ENCODE data around the gene PTCSC3.

The PTCSC3 gene

GRCh38 chr14:36176524-36176923 is at the start of gene PTCSC3:
PTCSC3 (minus strand) TSS chr14:36176722.
- DNase-seq: no peak

DNA sequence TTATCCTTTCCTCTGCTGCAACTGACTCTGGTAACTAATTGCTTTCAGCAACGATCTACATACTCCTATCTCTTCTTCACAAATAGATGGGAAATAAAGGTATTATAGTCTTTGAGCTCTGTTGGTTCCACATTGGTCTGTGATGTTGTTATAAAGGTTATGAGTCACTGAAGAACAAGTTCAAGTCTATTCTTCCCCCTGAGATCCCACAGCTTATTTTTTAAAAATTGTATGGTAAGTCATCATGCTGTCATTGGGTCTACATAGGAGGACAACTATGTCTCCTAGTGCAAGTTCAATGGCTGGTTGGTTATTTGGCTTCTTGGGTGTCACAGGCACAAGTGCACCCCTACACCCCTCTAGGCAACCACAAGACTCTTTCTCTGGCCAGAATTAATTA is 49.6 kb upstream of the PTCSC3 start:
- DNase-seq: no peak

GRCh38 chr14:36224176-36224575 is 47.7 kb upstream of the PTCSC3 start:
- no peak for DNase-seq

GRCh38 chr14:36223558-36223957 is 47.0 kb upstream of the PTCSC3 start:
- DNase-seq: no peak

DNA sequence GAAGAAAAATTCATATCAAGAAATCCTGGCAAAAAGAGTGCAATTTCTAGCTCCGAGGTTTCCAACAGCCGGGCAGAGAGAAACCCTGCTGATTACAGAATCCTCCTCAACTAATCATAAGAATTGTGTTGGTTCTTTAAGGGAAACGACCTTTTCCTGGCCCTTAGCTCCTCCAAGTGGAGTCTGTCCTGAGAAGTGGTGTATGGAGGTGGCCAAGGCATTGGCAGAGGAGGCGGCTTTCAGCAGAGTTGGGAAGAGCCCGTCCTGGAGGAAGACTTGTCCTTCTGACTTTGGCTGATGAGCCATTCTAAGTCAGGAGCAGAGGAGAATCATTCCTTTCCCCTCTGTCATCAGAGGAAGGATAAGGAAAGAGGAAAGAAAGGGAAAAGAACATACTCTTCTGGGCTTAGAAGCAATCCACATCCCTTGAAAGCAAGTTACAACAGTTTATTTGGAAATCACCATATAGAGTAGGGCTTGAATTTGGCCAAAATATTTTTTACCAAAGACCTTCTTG is 46.5 kb upstream of the PTCSC3 start:
- DNase-seq: no peak

- no peak for DNase-seq
Observed at GRCh38 chr14:36222337-36222736, 45.8 kb upstream of the PTCSC3 start.

GRCh38 chr14:36221112-36221511 is 44.6 kb upstream of the PTCSC3 start:
- DNase-seq: no peak

DNA sequence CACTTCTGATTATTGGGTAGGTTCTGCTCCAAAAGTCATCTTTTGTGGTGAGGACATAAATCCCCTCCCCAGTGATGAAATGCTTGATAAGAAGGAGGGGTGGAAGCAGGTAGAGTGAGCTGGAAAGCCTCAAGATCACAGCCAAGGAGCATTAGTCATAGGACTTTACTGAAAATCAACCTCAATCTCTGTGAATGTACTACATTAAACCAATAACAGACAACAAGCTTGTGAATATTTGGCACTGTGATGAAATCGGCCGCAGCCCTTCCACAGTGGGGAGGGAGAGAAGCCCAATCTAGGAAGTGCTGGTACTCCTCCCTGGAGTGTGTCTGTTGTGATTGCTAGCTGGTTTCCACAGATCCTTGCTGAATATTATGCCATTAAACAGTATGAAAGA is 41.2 kb upstream of the PTCSC3 start:
- DNase-seq: no peak

- DNase-seq: no peak
Observed at GRCh38 chr14:36217027-36217426, 40.5 kb upstream of the PTCSC3 start.

- no peak for DNase-seq
Observed at GRCh38 chr14:36215217-36215598, 38.7 kb upstream of the PTCSC3 start.

DNA sequence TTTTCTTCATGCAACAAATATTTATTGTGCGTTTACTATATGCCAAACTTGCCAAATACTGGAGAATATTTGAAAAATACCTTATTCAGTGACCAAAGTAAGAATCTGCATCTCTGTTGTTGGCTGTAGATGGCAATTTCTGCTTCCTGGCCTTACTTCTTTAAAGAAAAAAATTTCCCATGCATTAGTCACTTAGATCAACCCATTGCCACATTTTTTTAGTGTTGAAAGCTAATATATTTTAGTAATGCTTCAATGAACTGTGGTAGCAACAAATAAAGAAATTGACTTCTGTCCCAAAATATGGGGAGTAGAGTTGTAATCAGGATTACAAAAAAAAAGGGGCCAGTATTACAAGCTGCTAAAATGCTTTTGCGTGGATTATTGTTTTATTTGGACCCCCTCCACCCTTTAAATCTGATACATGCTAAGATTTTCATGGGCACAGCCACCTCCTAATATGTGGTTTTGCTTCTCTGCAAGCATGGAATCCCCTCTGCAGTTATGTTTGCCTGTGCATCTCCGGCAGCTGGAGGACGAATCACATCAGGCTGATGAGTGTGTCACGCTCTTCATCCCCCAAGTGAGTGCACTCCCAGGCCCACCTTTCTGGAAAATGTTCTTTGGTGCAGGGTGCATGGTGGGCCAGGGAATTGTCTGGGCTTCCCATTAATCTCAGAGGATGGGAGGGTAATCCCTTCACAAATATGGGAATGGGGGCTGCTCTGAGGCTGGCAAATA is 38.1 kb upstream of the PTCSC3 start:
- DNase-seq: no peak

DNA sequence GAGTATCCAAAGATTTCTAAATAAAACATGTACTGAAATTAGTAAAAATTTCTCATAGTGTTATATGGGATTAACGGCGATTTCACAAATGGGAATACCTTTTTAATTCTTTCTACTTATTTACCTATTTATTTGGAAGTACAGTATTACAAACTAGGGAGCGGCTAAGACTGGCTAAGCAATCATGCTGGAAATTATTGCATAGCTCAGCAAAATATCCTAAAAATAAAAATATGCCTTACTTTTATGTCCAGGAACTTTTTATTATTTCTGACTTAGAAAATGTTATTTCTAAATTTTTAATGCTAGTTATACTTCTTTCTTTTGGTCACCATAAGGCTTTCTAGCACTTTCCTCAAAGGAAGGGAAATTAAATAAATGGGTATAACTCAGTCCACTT is 36.5 kb upstream of the PTCSC3 start:
- no peak for DNase-seq

GRCh38 chr14:36212577-36212976 is 36.1 kb upstream of the PTCSC3 start:
- no peak for DNase-seq

- DNase-seq: no peak
Observed at GRCh38 chr14:36208690-36209278, 32.3 kb upstream of the PTCSC3 start.

DNA sequence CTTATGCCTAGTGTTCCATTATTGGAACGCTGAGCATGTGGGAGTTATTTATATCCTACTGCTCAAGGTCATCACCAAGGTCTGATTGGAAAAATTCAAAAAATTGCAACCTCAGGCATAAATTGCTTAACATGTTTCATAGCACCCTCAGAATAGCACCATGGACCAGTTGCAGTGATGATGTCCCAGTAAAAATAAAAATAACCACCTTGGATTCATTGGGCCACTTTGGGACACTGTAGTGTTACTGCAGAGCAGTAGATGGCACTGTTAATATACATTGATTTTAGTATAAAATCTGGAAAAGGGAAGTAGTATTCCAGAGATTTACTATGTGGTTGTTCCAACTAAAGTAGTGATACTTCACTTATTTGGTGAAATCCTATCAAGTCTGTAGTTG is 31.0 kb upstream of the PTCSC3 start:
- no peak for DNase-seq

GRCh38 chr14:36204461-36205073 is 28.0 kb upstream of the PTCSC3 start:
- no peak for DNase-seq

DNA sequence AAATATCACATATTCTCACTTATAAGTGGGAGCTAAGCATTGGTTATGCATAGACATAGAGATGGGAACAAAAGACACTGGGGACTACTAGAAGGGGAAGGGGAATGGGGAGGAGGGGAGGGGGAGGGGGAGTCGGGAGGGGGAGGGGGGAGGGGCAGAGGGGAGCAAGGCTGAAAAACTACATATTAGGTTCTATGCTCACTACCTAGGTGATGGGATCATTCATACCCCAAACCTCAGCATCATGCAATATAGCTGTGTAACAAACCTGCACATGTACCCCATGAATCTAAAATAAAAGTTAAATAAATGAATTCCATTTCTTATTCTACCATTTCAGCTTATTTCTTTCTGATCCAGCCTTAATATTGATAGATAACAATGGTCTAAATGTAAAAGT is 21.9 kb upstream of the PTCSC3 start:
- no peak for DNase-seq

DNA sequence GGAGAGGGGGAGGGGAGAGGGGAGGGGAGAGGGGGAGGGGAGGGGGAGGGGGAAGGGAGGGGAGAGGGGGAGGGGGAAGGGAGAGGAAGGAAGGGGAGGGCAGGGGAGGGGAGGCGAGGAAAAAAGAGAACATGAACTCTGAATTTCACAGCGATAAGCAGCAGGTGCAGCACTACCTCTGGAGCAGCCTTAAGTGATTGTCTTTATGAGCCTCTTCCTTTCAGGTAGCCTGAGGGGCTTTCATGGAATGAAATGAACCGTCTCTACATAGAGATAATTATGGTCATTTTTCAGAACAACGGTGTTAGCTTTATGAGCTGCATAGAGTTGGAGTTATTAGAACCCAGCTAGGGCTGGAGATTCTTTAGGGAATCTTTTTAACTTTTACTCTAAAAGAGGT is 18.1 kb upstream of the PTCSC3 start:
- DNase-seq: no peak

DNA sequence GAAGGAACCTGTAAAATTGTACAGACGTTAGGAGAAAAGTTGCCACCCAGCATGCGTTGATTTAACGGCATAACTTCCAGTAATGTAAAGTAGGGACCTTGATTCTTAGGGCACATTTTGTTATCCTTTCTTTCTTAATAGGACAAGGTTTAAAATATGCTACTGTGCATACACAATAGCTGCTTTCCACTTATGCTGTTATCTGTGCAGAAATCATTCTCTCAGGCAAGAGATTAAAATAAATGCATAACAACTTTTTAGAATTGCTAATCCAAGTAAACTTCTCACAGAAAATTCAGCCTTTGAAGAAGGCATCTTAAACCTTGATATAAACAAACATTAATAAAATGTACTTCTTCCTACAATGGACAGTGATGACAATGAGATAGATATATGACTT is 16.0 kb upstream of the PTCSC3 start:
- no peak for DNase-seq

GRCh38 chr14:36183402-36183801 is 6.9 kb upstream of the PTCSC3 start:
- DNase-seq: no peak

GRCh38 chr14:36181417-36181816 is 4.9 kb upstream of the PTCSC3 start:
- DNase-seq: no peak

DNA sequence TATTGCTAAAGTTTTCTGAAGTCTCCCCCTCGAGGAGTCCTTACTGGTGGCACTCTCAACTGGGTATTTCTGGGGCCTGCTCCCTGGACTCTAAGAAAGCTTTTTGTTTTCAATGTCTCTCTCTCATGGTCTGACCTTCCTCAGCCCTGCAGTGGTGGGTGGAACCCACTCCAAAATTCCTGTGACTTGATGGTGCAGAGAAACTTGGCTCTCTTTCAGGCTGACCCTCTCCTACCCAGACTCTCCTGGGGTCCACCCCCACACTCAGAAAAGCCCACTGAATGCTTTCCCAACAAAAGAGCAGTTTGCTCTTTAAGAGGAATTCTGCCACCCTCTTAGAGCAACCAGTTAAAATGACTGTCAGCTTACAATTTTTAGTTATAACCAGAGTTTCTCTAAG is 967 bp upstream of the PTCSC3 start:
- no peak for DNase-seq

- no peak for DNase-seq
Observed at GRCh38 chr14:36174767-36175424, 1.6 kb downstream of the PTCSC3 start.

- DNase-seq: no peak
Observed at GRCh38 chr14:36173161-36173560, 3.4 kb downstream of the PTCSC3 start.
